Measurements from ENCODE around the gene DOCK4.

DNA sequence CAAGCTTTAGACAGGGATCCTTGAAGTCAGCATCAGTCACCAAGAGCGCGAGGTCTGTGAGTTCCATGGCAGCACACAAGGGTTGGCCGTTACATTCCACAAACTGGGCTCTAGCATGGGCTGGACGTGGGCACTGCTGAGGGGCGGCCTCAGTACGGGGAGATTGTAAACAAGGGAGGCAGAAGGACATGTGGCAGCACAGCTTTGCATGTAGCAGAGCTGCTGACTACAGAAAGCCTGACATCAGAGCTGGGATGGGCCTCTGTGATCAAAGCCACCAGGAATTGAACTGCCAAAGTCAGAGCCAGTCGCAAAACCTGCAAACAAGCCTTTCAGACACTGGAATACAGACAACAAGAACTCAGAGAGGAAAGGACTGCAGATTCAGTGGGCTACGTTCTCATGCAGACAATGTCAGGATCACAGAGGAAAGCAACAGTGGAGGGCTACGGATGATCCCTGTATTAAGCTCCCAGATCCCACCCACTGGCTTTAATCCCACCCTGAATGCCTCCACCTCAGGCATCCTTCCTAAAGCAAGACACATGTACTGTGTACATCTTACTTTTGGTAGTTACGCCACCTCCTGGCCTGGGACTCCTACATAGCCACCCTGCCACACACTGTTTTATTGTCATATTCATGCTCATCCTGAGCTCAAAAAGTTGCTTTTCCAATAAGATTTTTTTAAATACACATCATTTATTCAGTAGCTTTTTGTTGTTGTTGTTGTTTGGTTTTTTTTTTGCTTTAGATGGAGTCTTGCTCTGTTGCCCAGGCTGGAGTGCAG is 352.8 kb downstream of the DOCK4 start:
- TF ChIP-seq, protein P1, sequence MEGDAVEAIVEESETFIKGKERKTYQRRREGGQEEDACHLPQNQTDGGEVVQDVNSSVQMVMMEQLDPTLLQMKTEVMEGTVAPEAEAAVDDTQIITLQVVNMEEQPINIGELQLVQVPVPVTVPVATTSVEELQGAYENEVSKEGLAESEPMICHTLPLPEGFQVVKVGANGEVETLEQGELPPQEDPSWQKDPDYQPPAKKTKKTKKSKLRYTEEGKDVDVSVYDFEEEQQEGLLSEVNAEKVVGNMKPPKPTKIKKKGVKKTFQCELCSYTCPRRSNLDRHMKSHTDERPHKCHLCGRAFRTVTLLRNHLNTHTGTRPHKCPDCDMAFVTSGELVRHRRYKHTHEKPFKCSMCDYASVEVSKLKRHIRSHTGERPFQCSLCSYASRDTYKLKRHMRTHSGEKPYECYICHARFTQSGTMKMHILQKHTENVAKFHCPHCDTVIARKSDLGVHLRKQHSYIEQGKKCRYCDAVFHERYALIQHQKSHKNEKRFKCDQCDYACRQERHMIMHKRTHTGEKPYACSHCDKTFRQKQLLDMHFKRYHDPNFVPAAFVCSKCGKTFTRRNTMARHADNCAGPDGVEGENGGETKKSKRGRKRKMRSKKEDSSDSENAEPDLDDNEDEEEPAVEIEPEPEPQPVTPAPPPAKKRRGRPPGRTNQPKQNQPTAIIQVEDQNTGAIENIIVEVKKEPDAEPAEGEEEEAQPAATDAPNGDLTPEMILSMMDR (IDR thresholded peaks at IDR 0.05): no peak
- TF ChIP-seq POLR2A (IDR thresholded peaks at IDR 0.05) (no peak), EP300 (IDR thresholded peaks at IDR 0.05) (no peak), POLR2AphosphoS5 (IDR thresholded peaks at IDR 0.05) (no peak)
